IMR-90 (cell line): Measurements from ENCODE around the gene SLC48A1. TPM values are rescaled to one million over a fixed set of nuclear protein-coding genes. Genes with fewer than 3 reads are reported as not detected.

Experiments used
- FOS ChIP-seq: fragments of 150-350 bp; IDR thresholded peaks from 2 replicates; pipeline ENCODE4 v1.6.1; 2016; ENCODE audit warnings: low read depth, low read length
- MXI1 ChIP-seq: IDR thresholded peaks from 2 replicates; pipeline ENCODE4 v1.6.1; 2012; ENCODE audit warnings: low read depth, mild to moderate bottlenecking, low read length, moderate library complexity, borderline replicate concordance
- RCOR1 ChIP-seq: IDR thresholded peaks from 2 replicates; pipeline ENCODE4 v1.6.1; 2012; ENCODE audit warnings: mild to moderate bottlenecking, low read length, improper control_type of control experiment; ENCODE audit not compliant: insufficient replicate concordance
- polyA plus RNA-seq, 3 experiments: library from polyadenylated mRNA; depleted of rRNA; stranded (reverse); fragments of >200 nt; gene quantifications; 2 replicates each; pipeline ENCODE4 v1.2.3, GENCODE V29; 2012; ENCODE audit warnings: low replicate concordance in 1 of 3
- total RNA-seq: library from RNA; depleted of rRNA; stranded (reverse); fragments of >200 nt; gene quantifications from 2 replicates; pipeline ENCODE4 v1.2.3, GENCODE V29; 2012

Gene SLC48A1
- total and polyA plus RNA-seq, 2 of the 4 experiments (the other 2 are of a cell fraction) = 4.8 to 5.9 TPM

GRCh38 chr12:47811581-47812484 is 38.8 kb downstream of the SLC48A1 start (continued):
- no peak for TF ChIP-seq MXI1
- 0 out of 2 replicates have a peak, but pooled peaks have one; percentile 2 for TF ChIP-seq FOS
- TF ChIP-seq RCOR1 = no peak
